CD4-positive, CD25-positive, alpha-beta regulatory T cell (primary cell): ENCODE data around the gene OR2J1. TPM values are rescaled to one million over a fixed set of nuclear protein-coding genes. Genes with fewer than 3 reads are reported as not detected.
A peak's percentile ranks its signal among the peaks of the same experiment; 100 is the strongest.

ENCODE experiments used
- ATAC-seq, 2 donors: fragments of 150-1000 bp; cut with Tn5 transposase; one replicate each; pipeline ENCODE4 v1.10.0; 2021; ENCODE audit warnings: low read depth in 2 of 2, moderate number of reproducible peaks in 2 of 2, moderate library complexity in 1 of 2
- DNase-seq, 3 donors: peaks; one replicate each; pipeline versions ENCODE4 v3.0.0 to v3.0.0-alpha.2; 2012 to 2022; ENCODE audit warnings: mixed read lengths in 1 of 3
- H3K27ac ChIP-seq: one replicate; pipeline ENCODE4 v1.7.0; 2013; ENCODE audit warnings: mild to moderate bottlenecking, low read length; ENCODE audit not compliant: insufficient read depth, poor library complexity, severe bottlenecking
- H3K27me3 ChIP-seq: one replicate; pipeline ENCODE4 v1.7.0; 2013; ENCODE audit warnings: low read length; ENCODE audit not compliant: control insufficient read depth, insufficient read depth
- H3K36me3 ChIP-seq: one replicate; pipeline ENCODE4 v1.7.0; 2013; ENCODE audit warnings: mild to moderate bottlenecking, low read length, moderate library complexity; ENCODE audit not compliant: control insufficient read depth, insufficient read depth
- H3K4me1 ChIP-seq: 2 replicates; pipeline ENCODE4 v1.7.0; 2013; ENCODE audit warnings: mild to moderate bottlenecking, low read length; ENCODE audit not compliant: insufficient read depth, control insufficient read depth, poor library complexity, severe bottlenecking
- H3K4me3 ChIP-seq: one replicate; pipeline ENCODE4 v1.7.0; 2013; ENCODE audit warnings: low read depth, mild to moderate bottlenecking, low read length, moderate library complexity
- H3K9me3 ChIP-seq, 2 experiments: 1 replicate in 1 of 2; 2 replicates in 1 of 2; pipeline ENCODE4 v1.7.0; 2013; ENCODE audit warnings: low read length in 2 of 2, mild to moderate bottlenecking in 1 of 2, moderate library complexity in 1 of 2; ENCODE audit not compliant: control insufficient read depth in 2 of 2
- H3K27ac Mint-ChIP-seq, 3 donors: one replicate each; pipeline ENCODE4 v1.8.0; 2020 to 2022; ENCODE audit warnings: mild to moderate bottlenecking in 3 of 3, mixed read lengths in 3 of 3, moderate library complexity in 2 of 3
- H3K27me3 Mint-ChIP-seq: one replicate; pipeline ENCODE4 v1.8.0; 2022; ENCODE audit warnings: mild to moderate bottlenecking, mixed read lengths
- H3K36me3 Mint-ChIP-seq: one replicate; pipeline ENCODE4 v1.8.0; 2020; ENCODE audit warnings: mixed read lengths
- H3K4me1 Mint-ChIP-seq, 4 donors: one replicate each; pipeline ENCODE4 v1.8.0; 2020 to 2022; ENCODE audit warnings: mixed read lengths in 4 of 4, mild to moderate bottlenecking in 1 of 4
- H3K4me3 Mint-ChIP-seq, 4 donors: one replicate each; pipeline ENCODE4 v1.8.0; 2020 to 2022; ENCODE audit warnings: mild to moderate bottlenecking in 4 of 4, mixed read lengths in 4 of 4, moderate library complexity in 3 of 4
- H3K9me3 Mint-ChIP-seq, 7 donors: one replicate each; pipeline ENCODE4 v1.8.0; 2020 to 2022; ENCODE audit warnings: mixed read lengths in 7 of 7, mild to moderate bottlenecking in 3 of 7, moderate library complexity in 2 of 7
- polyA plus RNA-seq, 4 donors: library from polyadenylated mRNA; unstranded; fragments of 300-500 nt; fragmentation: Illumina TruSeq; gene quantifications; one replicate each; pipeline ENCODE4 v1.2.3, GENCODE V29; 2021
- total RNA-seq: library from RNA; stranded (reverse); gene quantifications from one replicate; pipeline ENCODE4 v1.2.3, GENCODE V29; 2022

Gene OR2J1
- total RNA-seq, result not detected
- polyA plus RNA-seq, result not detected

DNA sequence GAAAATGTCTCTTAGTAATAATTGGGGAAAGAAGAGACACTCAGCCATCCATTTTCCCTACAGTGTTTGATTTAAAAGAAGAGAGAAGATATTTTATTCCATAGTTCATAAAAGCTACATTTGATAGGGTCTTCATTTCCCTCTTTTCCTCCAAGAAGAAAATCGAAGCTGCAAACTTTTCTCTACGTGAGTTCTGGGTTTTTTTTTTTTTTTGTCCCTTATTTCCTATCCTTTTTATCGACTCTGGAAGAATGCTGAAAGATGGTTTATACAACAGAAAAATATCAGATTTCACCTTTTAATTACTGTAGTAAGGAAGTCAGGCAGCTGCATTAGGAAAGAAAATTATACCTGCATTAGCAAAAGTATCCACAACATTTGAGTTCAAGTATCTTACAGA lies at the start of gene OR2J1:
TSS of gene OR2J1 (plus strand) at position 301 of the 400 bp plus-strand sequence. CDS start 1,453 bp downstream, outside the sequence.
- H3K27ac Mint-ChIP-seq, result no peak within 1 kb of the TSS
- Histone ChIP-seq H3K4me3 (no peak within 1 kb of the TSS), H3K27ac (no peak within 1 kb of the TSS), H3K4me1 (no peaks in the 10 kb centered on the region), H3K9me3 (no peaks in the 10 kb centered on the region), H3K36me3 (no peaks in the 10 kb centered on the region), H3K27me3 (no peaks in the 10 kb centered on the region)
- no peaks in the 10 kb centered on the region for H3K36me3 Mint-ChIP-seq
- H3K9me3 Mint-ChIP-seq, result no peaks in the 10 kb centered on the region
- H3K4me3 Mint-ChIP-seq, result no peak within 1 kb of the TSS
- H3K4me1 Mint-ChIP-seq, result no peaks in the 10 kb centered on the region
- peaks cover 15% of the 10 kb centered on the region for H3K27me3 Mint-ChIP-seq
- ATAC-seq (no peak), DNase-seq (no peak)

DNA sequence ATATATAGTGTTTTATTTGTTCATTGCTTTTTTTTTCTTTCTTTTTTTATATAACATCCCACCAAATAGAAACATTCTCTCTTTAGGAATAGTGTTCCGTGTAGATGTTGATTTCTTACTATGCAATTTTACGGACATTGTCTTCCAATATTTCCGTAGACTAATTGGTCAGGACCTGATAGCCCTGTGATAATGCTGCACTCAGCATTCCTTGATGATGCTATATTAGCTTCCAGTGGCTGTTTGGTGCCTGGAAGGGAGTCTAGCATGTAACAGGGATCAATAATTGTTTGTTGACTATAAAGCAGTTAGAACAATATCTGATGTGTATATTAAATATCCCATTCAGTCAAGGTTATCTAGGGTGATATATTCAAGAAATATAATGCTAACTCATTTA lies 47.6 kb upstream of the OR2J1 start:
- Mint-ChIP-seq H3K36me3 (no peaks in the 10 kb centered on the region), H3K27me3 (peaks cover 30% of the 10 kb centered on the region), H3K27ac (no peak overlapping the region), H3K4me1 (no peaks in the 10 kb centered on the region), H3K4me3 (no peak overlapping the region), H3K9me3 (peaks cover 0 to 5% (median 0%) of the 10 kb centered on the region in 7 donors)
- Histone ChIP-seq H3K36me3 (no peaks in the 10 kb centered on the region), H3K27ac (no peak overlapping the region), H3K9me3 (no peaks in the 10 kb centered on the region), H3K4me3 (no peak overlapping the region), H3K4me1 (no peaks in the 10 kb centered on the region), H3K27me3 (peaks cover 9% of the 10 kb centered on the region)
- no peak for DNase-seq
- no peak for ATAC-seq

DNA sequence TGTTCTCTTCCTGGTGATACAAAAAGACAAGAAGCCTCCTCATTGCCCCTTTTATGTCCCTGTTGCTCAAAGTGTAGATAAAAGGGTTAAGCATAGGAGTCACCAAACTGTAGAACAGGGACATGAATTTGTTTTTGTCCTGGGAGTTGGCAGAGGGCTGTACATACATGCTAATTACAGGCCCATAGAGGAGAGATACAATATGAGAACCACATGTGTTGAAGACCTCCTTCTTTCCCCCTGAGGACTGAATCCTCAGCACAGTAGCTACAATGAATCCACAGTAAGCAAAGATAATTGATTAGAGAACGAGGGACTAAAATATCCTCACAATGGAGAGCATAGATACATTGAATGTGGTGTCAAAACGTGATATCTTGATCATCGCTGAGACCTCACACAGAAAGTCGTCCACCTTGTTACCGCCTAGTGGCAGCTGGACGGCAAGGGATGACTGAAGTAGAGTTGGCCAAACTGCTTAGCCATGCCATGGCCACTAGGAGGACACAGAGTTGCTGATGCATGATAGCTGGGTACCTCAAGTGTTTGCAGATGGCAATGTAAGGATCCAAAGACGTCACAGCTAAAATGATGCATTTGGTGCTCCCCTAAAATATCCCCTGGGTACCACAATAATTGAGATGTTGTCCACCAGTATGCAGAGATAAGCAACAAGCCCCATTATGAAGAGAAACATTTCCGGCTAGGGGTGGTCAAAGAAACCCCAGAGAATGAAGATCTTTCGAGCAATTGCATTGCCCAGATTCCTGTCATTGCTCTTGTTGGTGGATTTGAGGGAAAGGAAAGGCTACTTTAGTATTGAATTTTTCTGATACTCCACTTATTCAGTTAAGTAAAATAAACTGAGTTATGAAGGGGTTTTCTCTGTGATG lies 27.2 kb upstream of the OR2J1 start:
- H3K27me3 ChIP-seq, result peaks cover 10% of the 10 kb centered on the region
- H3K27ac ChIP-seq, result no peak overlapping the region
- Mint-ChIP-seq H3K9me3 (peaks cover 0 to 4% (median 0%) of the 10 kb centered on the region in 7 donors), H3K36me3 (no peaks in the 10 kb centered on the region), H3K27ac (no peak overlapping the region), H3K27me3 (peaks cover 14% of the 10 kb centered on the region), H3K4me1 (no peaks in the 10 kb centered on the region), H3K4me3 (no peak overlapping the region)
- H3K9me3 ChIP-seq, result no peaks in the 10 kb centered on the region
- H3K4me1 ChIP-seq, result no peaks in the 10 kb centered on the region
- no peaks in the 10 kb centered on the region for H3K36me3 ChIP-seq
- peak in 1 of 3 donors; percentile 35 for DNase-seq
- H3K4me3 ChIP-seq, result no peak overlapping the region
- ATAC-seq, result no peak

DNA sequence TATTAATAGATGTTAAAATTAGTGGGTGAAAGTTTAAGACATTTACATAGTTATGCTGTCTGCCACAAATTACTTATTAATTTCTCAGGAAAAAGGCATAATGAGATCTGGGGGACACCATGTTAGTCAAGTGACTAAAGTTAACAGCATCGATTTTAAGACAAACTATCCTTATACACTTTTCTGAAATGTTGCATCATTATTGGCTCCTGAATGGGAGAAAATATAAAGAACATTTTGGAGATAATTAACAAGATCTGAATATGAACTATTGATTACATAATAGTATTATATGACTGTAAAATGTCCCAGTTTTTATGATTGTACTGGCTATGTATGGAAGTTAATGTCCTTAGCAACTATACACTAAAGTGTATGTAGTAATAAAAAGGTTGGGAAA lies 20.1 kb upstream of the OR2J1 start:
- Histone ChIP-seq H3K4me3 (no peak overlapping the region), H3K4me1 (no peaks in the 10 kb centered on the region), H3K36me3 (no peaks in the 10 kb centered on the region), H3K27ac (no peak overlapping the region), H3K27me3 (peaks cover 2% of the 10 kb centered on the region), H3K9me3 (no peaks in the 10 kb centered on the region)
- no peak for DNase-seq
- no peak for ATAC-seq
- no peaks in the 10 kb centered on the region for H3K36me3 Mint-ChIP-seq
- H3K27ac Mint-ChIP-seq, result no peak overlapping the region
- peaks cover 0 to 3% (median 1%) of the 10 kb centered on the region in 4 donors for H3K4me1 Mint-ChIP-seq
- peaks cover 8% of the 10 kb centered on the region for H3K27me3 Mint-ChIP-seq
- H3K4me3 Mint-ChIP-seq, result no peak overlapping the region
- peaks cover 0 to 2% (median 0%) of the 10 kb centered on the region in 7 donors for H3K9me3 Mint-ChIP-seq

DNA sequence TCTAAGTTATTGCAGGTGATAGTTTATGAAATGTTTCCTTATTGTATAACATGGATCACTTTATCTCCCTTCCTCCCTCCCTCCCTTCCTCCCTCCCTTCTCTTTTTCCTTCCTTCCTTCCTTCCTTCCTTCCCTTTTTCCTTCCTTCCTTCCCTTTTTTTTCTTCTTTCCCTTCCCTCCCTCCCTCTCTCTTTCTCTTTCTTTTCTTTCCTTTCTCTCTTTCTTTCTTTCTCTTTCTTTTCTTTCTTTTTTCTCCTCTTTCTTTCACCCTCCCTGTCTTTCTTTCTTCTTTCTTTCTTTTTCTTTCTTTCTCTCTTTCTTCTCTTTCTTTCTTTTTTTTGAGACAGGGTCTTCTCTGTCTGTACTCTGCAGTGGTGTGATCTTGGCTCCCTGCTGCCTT lies 18.0 kb upstream of the OR2J1 start:
- Mint-ChIP-seq H3K36me3 (no peaks in the 10 kb centered on the region), H3K27me3 (peaks cover 4% of the 10 kb centered on the region), H3K4me1 (peaks cover 0 to 3% (median 1%) of the 10 kb centered on the region in 4 donors), H3K9me3 (peaks cover 0 to 2% (median 0%) of the 10 kb centered on the region in 7 donors), H3K27ac (no peak overlapping the region), H3K4me3 (no peak overlapping the region)
- Histone ChIP-seq H3K36me3 (no peaks in the 10 kb centered on the region), H3K27me3 (peaks cover 1% of the 10 kb centered on the region), H3K27ac (no peak overlapping the region), H3K4me1 (no peaks in the 10 kb centered on the region), H3K4me3 (no peak overlapping the region), H3K9me3 (no peaks in the 10 kb centered on the region)
- DNase-seq (no peak), ATAC-seq (no peak)

DNA sequence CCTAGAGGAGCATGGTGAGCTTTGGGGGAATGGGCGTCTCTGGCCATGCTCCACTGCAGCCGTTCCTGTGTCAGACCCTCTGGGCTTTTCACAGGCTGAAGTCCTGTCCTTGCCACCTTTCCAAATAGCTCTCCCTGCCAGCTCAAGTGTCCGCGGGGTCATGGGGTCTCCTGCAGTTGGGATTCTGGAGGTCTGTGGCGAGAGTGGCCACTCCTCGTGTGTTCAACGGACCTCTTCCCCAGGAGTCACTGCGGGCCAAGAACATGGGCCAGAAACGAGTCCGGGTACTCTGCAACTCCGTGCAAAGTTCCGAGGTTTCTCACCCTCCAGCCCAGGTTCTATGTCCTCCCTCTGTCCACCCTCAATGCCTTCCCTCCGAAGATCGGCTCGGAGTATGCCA lies 16.8 kb upstream of the OR2J1 start:
- H3K36me3 ChIP-seq, result no peaks in the 10 kb centered on the region
- DNase-seq (no peak), ATAC-seq (no peak)
- H3K27ac ChIP-seq, result no peak overlapping the region
- no peak overlapping the region for H3K27ac Mint-ChIP-seq
- no peaks in the 10 kb centered on the region for H3K27me3 ChIP-seq
- peaks cover 0 to 3% (median 1%) of the 10 kb centered on the region in 4 donors for H3K4me1 Mint-ChIP-seq
- peaks cover 0 to 2% (median 0%) of the 10 kb centered on the region in 7 donors for H3K9me3 Mint-ChIP-seq
- H3K4me3 Mint-ChIP-seq, result no peak overlapping the region
- H3K27me3 Mint-ChIP-seq, result peaks cover under 1% of the 10 kb centered on the region
- H3K9me3 ChIP-seq, result no peaks in the 10 kb centered on the region
- no peak overlapping the region for H3K4me3 ChIP-seq
- no peaks in the 10 kb centered on the region for H3K4me1 ChIP-seq
- no peaks in the 10 kb centered on the region for H3K36me3 Mint-ChIP-seq

DNA sequence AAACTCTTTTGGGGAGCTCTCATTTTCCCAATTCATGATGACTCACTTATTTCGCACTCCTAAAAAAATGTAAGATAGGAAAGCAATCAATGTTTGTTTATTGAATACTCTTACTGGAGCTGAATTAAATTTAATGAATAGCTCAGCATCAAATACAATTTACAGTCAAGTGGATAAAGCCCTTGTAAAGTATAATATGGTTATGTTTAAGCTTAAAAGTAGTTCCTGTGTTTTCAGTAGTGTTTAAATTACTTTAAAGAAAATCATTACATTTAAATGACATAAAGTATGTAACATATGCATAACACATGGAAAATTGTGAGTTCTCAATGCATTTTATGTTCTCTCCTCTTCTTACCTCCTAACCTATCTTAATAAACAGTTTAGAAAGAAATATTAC lies 12.1 kb upstream of the OR2J1 start, which contains the start of gene OR2B3:
TSS of gene OR2B3 (minus strand) at position 101 of the 400 bp plus-strand sequence. CDS start at position 36, 65 bp downstream.
- no peak for DNase-seq
- no peaks in the 10 kb centered on the region for H3K27me3 ChIP-seq
- no peaks in the 10 kb centered on the region for H3K36me3 ChIP-seq
- no peak for ATAC-seq
- Mint-ChIP-seq H3K27ac (no peak within 1 kb of the TSS), H3K9me3 (peaks cover 0 to 2% (median 0%) of the 10 kb centered on the region in 7 donors), H3K4me3 (no peak within 1 kb of the TSS), H3K4me1 (no peaks in the 10 kb centered on the region), H3K27me3 (peaks cover 8% of the 10 kb centered on the region), H3K36me3 (no peaks in the 10 kb centered on the region)
- H3K9me3 ChIP-seq, result no peaks in the 10 kb centered on the region
- H3K4me1 ChIP-seq, result no peaks in the 10 kb centered on the region
- no peak within 1 kb of the TSS for H3K27ac ChIP-seq
- no peak within 1 kb of the TSS for H3K4me3 ChIP-seq

DNA sequence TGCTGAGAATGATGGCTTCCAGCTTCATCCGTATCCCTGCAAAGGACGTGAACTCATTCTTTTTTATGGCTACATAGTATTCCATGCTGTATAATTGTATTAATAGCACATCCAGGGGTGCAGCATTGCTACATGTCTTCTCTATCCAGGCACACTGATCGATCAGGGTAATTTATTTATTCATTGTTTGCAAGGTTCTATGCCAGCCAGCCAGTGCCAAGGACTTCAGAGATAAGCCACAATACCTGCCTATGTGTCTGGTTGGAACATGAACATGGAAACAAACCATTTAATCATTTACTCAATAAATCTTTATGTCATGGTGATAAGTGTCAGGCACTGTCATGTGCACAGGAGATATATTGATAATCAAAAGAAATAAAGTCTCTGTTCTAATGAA lies 6.3 kb upstream of the OR2J1 start:
- no peak for ATAC-seq
- no peaks in the 10 kb centered on the region for H3K9me3 ChIP-seq
- H3K4me1 Mint-ChIP-seq, result no peaks in the 10 kb centered on the region
- no peak for DNase-seq
- H3K4me3 Mint-ChIP-seq, result no peak overlapping the region
- no peaks in the 10 kb centered on the region for H3K4me1 ChIP-seq
- peaks cover 3% of the 10 kb centered on the region for H3K27me3 ChIP-seq
- H3K27ac Mint-ChIP-seq, result no peak overlapping the region
- H3K27ac ChIP-seq, result no peak overlapping the region
- no peak overlapping the region for H3K4me3 ChIP-seq
- peaks cover 0 to 3% (median 0%) of the 10 kb centered on the region in 7 donors for H3K9me3 Mint-ChIP-seq
- peaks cover 14% of the 10 kb centered on the region for H3K27me3 Mint-ChIP-seq
- no peaks in the 10 kb centered on the region for H3K36me3 ChIP-seq
- no peaks in the 10 kb centered on the region for H3K36me3 Mint-ChIP-seq
